Immature natural killer cell (primary cell): ENCODE measurements around the gene SERPINB6. TPM values are rescaled to one million over a fixed set of nuclear protein-coding genes. Genes with fewer than 3 reads are reported as not detected.

ENCODE experiments used
- DNase-seq, 3 donors: peaks; one replicate each; pipeline ENCODE4 v3.0.0; 2022; ENCODE audit warnings: mixed read lengths in 1 of 3
- H3K27ac Mint-ChIP-seq, 6 donors: one replicate each; pipeline ENCODE4 v1.8.0; 2020; ENCODE audit warnings: mixed read lengths in 6 of 6, mild to moderate bottlenecking in 5 of 6, inconsistent platforms in 4 of 6, moderate library complexity in 3 of 6
- H3K27me3 Mint-ChIP-seq, 3 donors: one replicate each; pipeline ENCODE4 v1.8.0; 2020 to 2021; ENCODE audit warnings: low read depth in 3 of 3, mild to moderate bottlenecking in 3 of 3, mixed read lengths in 3 of 3, moderate library complexity in 3 of 3, inconsistent platforms in 1 of 3
- H3K36me3 Mint-ChIP-seq, 3 donors: one replicate each; pipeline ENCODE4 v1.8.0; 2020; ENCODE audit warnings: mixed read lengths in 3 of 3, inconsistent platforms in 2 of 3, mild to moderate bottlenecking in 2 of 3
- H3K4me1 Mint-ChIP-seq, 2 donors: one replicate each; pipeline ENCODE4 v1.8.0; 2020; ENCODE audit warnings: inconsistent platforms in 2 of 2, mild to moderate bottlenecking in 2 of 2, mixed read lengths in 2 of 2, moderate library complexity in 1 of 2
- H3K4me3 Mint-ChIP-seq, 5 donors: one replicate each; pipeline ENCODE4 v1.8.0; 2020; ENCODE audit warnings: mild to moderate bottlenecking in 5 of 5, mixed read lengths in 5 of 5, inconsistent platforms in 3 of 5, moderate library complexity in 3 of 5
- H3K9me3 Mint-ChIP-seq, 6 donors: one replicate each; pipeline ENCODE4 v1.8.0; 2020; ENCODE audit warnings: mild to moderate bottlenecking in 6 of 6, mixed read lengths in 6 of 6, inconsistent platforms in 4 of 6, moderate library complexity in 3 of 6
- polyA plus RNA-seq, 3 donors: library from polyadenylated mRNA; unstranded; fragments of 300-500 nt; fragmentation: Illumina TruSeq; gene quantifications; one replicate each; pipeline ENCODE4 v1.2.3, GENCODE V29; 2021

Gene SERPINB6
- polyA plus RNA-seq, 3 donors from 2014 or later: 196 to 243 (median 199) TPM

DNA sequence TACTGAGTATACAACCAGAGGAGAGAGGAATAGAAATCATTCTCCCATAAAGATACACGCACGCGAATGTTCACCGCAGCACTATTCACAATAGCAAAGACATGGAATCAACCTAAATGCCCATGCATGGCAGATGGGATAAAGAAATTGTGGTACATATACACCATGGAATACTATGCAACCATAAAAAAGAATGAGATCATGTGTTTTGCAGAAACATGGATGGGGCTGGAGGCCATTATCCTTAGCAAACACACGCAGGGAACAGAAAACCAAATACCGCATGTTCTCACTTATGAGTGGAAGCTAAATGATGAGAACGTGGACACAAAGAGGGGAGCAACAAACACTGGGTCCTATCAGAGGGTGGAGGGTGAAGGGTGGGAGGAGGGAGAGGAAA lies 3.4 kb downstream of the SERPINB6 start:
- Mint-ChIP-seq H3K4me1 (peaks cover 49 to 73% of the 10 kb centered on the region in 2 donors), H3K4me3 (no peak overlapping the region), H3K9me3 (no peaks in the 10 kb centered on the region), H3K27me3 (peaks cover 3 to 11% (median 3%) of the 10 kb centered on the region in 3 donors), H3K36me3 (peaks cover 0 to 15% (median 5%) of the 10 kb centered on the region in 3 donors), H3K27ac (peak overlapping the region in 4 of 6 donors; percentile 35 to 69 (median 65))
- no peak for DNase-seq

GRCh38 chr6:2966347-2966746 lies 5.0 kb downstream of the SERPINB6 start:
- Mint-ChIP-seq H3K27me3 (peaks cover 0 to 3% (median 0%) of the 10 kb centered on the region in 3 donors), H3K27ac (peak overlapping the region in 3 of 6 donors; percentile 21 to 34 (median 24)), H3K4me1 (peaks cover 39 to 70% of the 10 kb centered on the region in 2 donors), H3K36me3 (peaks cover 0 to 18% (median 5%) of the 10 kb centered on the region in 3 donors), H3K4me3 (no peak overlapping the region), H3K9me3 (no peaks in the 10 kb centered on the region)
- no peak for DNase-seq

- Mint-ChIP-seq H3K36me3 (peaks cover 0 to 18% (median 5%) of the 10 kb centered on the region in 3 donors), H3K27me3 (no peaks in the 10 kb centered on the region), H3K4me3 (no peak overlapping the region), H3K27ac (no peak overlapping the region), H3K4me1 (peaks cover 35 to 71% of the 10 kb centered on the region in 2 donors), H3K9me3 (no peaks in the 10 kb centered on the region)
- DNase-seq: no peak
Observed at GRCh38 chr6:2964793-2965505, 6.4 kb downstream of the SERPINB6 start.

GRCh38 chr6:2963756-2964155 lies 7.6 kb downstream of the SERPINB6 start:
- Mint-ChIP-seq H3K36me3 (peaks cover 0 to 18% (median 5%) of the 10 kb centered on the region in 3 donors), H3K9me3 (no peaks in the 10 kb centered on the region), H3K4me3 (no peak overlapping the region), H3K27ac (no peak overlapping the region), H3K4me1 (peaks cover 35 to 71% of the 10 kb centered on the region in 2 donors), H3K27me3 (no peaks in the 10 kb centered on the region)
- no peak for DNase-seq

DNA sequence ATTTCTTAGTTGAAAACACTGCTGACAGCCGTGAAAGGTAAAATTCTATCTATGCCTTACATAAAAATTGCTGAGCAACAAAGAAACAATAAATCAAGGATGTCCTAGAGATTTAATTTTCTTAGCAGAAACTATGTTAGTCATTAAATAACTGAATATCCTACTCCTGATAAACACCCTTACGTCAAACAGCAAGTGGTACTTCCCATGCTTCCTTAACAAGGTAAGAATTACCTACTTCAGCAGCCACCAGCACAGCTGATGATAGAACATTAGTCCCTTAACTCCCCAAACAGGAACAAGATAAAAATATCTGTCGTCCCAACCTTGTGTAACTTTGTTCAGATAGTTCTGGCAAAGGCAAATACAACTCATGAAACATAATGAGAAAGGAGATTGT lies 8.7 kb downstream of the SERPINB6 start:
- Mint-ChIP-seq H3K27me3 (no peaks in the 10 kb centered on the region), H3K4me3 (no peak overlapping the region), H3K27ac (no peak overlapping the region), H3K4me1 (peaks cover 37 to 71% of the 10 kb centered on the region in 2 donors), H3K36me3 (peaks cover 0 to 14% (median under 1%) of the 10 kb centered on the region in 3 donors), H3K9me3 (no peaks in the 10 kb centered on the region)
- no peak for DNase-seq

DNA sequence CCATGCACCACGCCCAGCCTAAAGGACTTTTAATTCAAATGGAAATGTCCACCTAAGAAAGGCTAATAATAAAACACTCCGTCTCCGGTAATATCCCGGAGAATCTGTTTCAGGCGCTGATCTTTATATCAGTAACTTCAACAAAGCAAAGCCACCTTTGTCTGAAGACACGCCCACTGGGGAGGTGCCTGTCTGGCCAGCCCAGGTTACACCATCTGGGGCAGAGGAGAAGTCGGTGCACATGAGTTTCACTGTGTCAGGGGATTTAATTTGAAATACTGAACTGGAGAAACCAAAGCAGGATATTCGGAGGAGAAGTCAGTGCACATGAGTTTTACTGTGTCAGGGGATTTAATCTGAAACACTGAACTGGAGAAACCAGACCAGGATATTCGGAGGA lies 9.4 kb downstream of the SERPINB6 start:
- H3K27me3 Mint-ChIP-seq: no peaks in the 10 kb centered on the region
- peak overlapping the region in 1 of 6 donors; percentile 70 for H3K27ac Mint-ChIP-seq
- DNase-seq: no peak
- peaks cover 0 to 14% (median 0%) of the 10 kb centered on the region in 3 donors for H3K36me3 Mint-ChIP-seq
- H3K4me1 Mint-ChIP-seq: peaks cover 35 to 71% of the 10 kb centered on the region in 2 donors
- H3K4me3 Mint-ChIP-seq: no peak overlapping the region
- H3K9me3 Mint-ChIP-seq: no peaks in the 10 kb centered on the region

DNA sequence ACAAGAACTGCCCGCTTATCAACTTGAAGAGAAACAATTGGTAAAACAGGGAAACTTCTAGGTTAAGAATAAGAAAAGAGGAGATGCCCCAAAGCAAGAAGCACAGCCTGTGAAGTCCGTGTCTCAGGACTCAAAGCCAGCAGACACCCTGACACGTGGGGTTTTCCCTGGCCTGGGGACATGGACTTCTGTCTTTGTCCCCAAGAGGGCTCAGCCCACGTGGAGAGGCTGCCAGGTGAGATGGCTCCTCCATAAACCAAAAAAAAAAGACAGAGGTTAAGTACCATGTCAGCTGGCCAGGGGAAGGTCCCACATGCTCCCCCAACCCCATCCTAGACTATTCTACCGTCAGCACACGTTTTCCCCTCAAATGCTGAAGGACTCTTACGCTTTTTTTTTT lies 9.9 kb downstream of the SERPINB6 start:
- H3K4me1 Mint-ChIP-seq: peaks cover 33 to 70% of the 10 kb centered on the region in 2 donors
- no peak overlapping the region for H3K4me3 Mint-ChIP-seq
- H3K27me3 Mint-ChIP-seq: no peaks in the 10 kb centered on the region
- no peak overlapping the region for H3K27ac Mint-ChIP-seq
- H3K9me3 Mint-ChIP-seq: no peaks in the 10 kb centered on the region
- peaks cover 0 to 14% (median 0%) of the 10 kb centered on the region in 3 donors for H3K36me3 Mint-ChIP-seq
- DNase-seq: no peak

DNA sequence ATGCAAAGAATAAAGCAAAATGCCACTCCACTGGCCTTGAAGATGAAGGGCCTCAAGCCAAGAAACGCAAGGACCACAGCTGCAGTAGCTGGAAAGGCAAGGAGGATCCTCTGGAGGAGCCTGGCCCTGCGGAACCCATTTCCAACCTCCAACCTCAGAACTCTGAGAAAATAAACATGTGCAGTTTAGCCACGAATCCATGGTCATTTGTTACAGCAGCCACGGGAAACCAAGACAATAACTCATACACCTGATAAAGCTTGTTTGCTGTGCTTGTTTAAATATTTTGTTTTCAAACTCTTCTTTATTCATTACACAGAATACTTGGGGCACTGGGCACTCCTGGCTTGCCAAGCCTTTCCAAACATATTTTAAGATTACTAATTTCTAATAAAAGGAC lies 10.4 kb downstream of the SERPINB6 start:
- DNase-seq: no peak
- Mint-ChIP-seq H3K4me3 (no peak overlapping the region), H3K36me3 (peaks cover 0 to 10% (median 4%) of the 10 kb centered on the region in 3 donors), H3K27ac (no peak overlapping the region), H3K9me3 (no peaks in the 10 kb centered on the region), H3K27me3 (no peaks in the 10 kb centered on the region), H3K4me1 (peaks cover 30 to 70% of the 10 kb centered on the region in 2 donors)

GRCh38 chr6:2959909-2960719 lies 11.3 kb downstream of the SERPINB6 start:
- Mint-ChIP-seq H3K4me3 (no peak overlapping the region), H3K4me1 (peaks cover 29 to 68% of the 10 kb centered on the region in 2 donors), H3K27ac (peak overlapping the region in 4 of 6 donors; percentile 36 to 59 (median 52)), H3K36me3 (peaks cover 0 to 6% (median 6%) of the 10 kb centered on the region in 3 donors), H3K27me3 (no peaks in the 10 kb centered on the region), H3K9me3 (no peaks in the 10 kb centered on the region)
- no peak for DNase-seq

DNA sequence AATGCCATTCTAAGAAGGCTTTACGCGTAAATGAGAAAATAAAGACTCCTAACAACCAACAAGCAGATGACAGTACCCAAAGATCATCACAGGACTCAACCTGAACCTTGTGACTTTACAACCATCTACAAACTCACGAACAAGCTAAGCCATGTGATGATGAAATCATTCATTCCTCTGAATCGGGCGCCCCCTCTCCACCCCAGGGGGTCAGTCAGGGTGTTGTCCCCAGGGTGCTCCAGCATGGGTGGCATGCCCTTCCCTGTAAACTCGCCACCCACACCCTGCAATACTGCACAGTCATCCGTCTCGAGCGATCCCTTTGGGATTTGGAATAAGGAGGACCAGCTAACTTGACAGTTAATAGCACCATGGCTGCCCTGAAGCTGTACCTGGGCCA lies 12.6 kb downstream of the SERPINB6 start:
- no peak for DNase-seq
- no peaks in the 10 kb centered on the region for H3K9me3 Mint-ChIP-seq
- peak overlapping the region in 5 of 6 donors; percentile 24 to 67 (median 64) for H3K27ac Mint-ChIP-seq
- no peaks in the 10 kb centered on the region for H3K27me3 Mint-ChIP-seq
- no peak overlapping the region for H3K4me3 Mint-ChIP-seq
- peaks cover 0 to 13% (median 11%) of the 10 kb centered on the region in 3 donors for H3K36me3 Mint-ChIP-seq
- H3K4me1 Mint-ChIP-seq: peaks cover 28 to 60% of the 10 kb centered on the region in 2 donors

DNA sequence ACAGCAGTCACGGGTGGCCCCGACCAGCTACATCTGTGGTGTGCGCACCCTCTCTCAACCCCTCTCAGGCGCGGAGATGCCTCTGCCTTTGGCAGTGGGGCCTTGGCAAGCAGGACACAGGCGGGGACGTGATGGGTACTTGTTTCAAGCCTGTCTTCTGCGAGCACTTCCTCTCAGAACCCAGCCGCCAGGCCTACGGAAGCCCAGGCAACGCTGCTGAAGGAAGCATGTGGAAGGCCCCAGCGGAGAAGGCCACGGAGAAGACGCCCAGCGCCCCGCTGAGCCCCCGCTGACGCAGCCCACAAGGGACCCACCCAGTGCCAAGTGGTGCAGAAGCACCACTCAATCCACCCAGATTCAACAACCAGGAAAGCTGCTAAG lies 13.0 kb downstream of the SERPINB6 start:
- peak overlapping the region in 2 of 5 donors; percentile 21 to 29 for H3K4me3 Mint-ChIP-seq
- no peak for DNase-seq
- H3K9me3 Mint-ChIP-seq: no peaks in the 10 kb centered on the region
- peak overlapping the region; percentile 24 to 67 (median 62) for H3K27ac Mint-ChIP-seq
- H3K4me1 Mint-ChIP-seq: peaks cover 28 to 55% of the 10 kb centered on the region in 2 donors
- peaks cover 1 to 14% (median 12%) of the 10 kb centered on the region in 3 donors for H3K36me3 Mint-ChIP-seq
- no peaks in the 10 kb centered on the region for H3K27me3 Mint-ChIP-seq

DNA sequence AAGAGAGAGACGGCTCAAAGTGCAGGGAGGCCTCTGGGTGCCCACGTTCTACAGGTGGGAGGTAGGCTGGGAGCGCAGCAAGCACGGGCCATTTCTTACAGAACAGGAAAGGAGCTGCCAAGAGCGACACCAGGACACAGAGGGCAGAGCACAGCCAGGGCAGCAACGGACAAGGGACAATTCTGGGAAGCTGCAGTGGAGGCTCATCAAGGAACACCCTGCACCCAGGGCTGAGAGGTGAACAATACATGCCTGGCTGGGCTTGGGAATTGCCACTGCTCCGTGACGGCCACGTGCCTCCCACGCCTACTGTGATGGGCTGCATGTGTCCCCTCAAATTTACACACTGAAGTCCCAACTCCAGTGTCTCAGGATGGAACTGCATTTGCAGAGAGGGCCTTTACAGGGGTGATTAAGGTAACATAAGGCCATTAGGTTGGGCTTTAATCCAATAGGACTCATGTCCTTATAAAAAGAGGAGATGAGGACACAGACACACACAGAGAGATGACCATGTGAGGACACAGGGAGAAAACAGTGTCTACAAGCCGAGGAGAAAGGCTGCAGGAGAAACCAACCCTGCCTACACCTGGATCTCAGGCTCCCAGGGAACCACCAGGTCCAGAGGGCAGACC lies 13.6 kb downstream of the SERPINB6 start:
- Mint-ChIP-seq H3K36me3 (peaks cover 4 to 19% (median 17%) of the 10 kb centered on the region in 3 donors), H3K4me1 (peaks cover 28 to 52% of the 10 kb centered on the region in 2 donors), H3K4me3 (no peak overlapping the region), H3K27me3 (no peaks in the 10 kb centered on the region), H3K27ac (peak overlapping the region in 5 of 6 donors; percentile 49 to 83 (median 64)), H3K9me3 (no peaks in the 10 kb centered on the region)
- DNase-seq: no peak

GRCh38 chr6:2956930-2957685 lies 14.3 kb downstream of the SERPINB6 start:
- Mint-ChIP-seq H3K9me3 (no peaks in the 10 kb centered on the region), H3K27ac (peak overlapping the region in 4 of 6 donors; percentile 12 to 83 (median 49)), H3K4me3 (no peak overlapping the region), H3K4me1 (peaks cover 29 to 49% of the 10 kb centered on the region in 2 donors), H3K27me3 (no peaks in the 10 kb centered on the region), H3K36me3 (peaks cover 4 to 24% (median 24%) of the 10 kb centered on the region in 3 donors)
- no peak for DNase-seq
